NCI-H1930 (cell line): ENCODE measurements around the gene SIN3A.
"Not testable (repeated sequence)": the region's sequence is repeated elsewhere in the genome, so short reads cannot be mapped to it uniquely, and the experiment has no call there.

ENCODE experiments used
- DNase-seq, 2 experiments: peaks; one replicate each; lab custom pipeline; 2025; lab: John Stamatoyannopoulos, UW

Gene SIN3A

GRCh38 chr15:75356517-75356916 is 95.0 kb downstream of the SIN3A start:
- no peak for DNase-seq

GRCh38 chr15:75356006-75356405 is 95.5 kb downstream of the SIN3A start:
- no peak for DNase-seq

GRCh38 chr15:75355369-75355768 is 96.1 kb downstream of the SIN3A start:
- DNase-seq, result no peak

GRCh38 chr15:75354454-75354853 is 97.0 kb downstream of the SIN3A start:
- no peak for DNase-seq

- DNase-seq, result no peak
These were observed 97.9 kb downstream of the SIN3A start for GRCh38 chr15:75353604-75354003.

GRCh38 chr15:75352186-75353080 is 99.1 kb downstream of the SIN3A start:
- no peak for DNase-seq

GRCh38 chr15:75350601-75351361 is 100.7 kb downstream of the SIN3A start:
- DNase-seq, result no peak

GRCh38 chr15:75349851-75350588 is 101.5 kb downstream of the SIN3A start:
- no peak for DNase-seq

- DNase-seq, result not testable (repeated sequence)
These were observed 102.2 kb downstream of the SIN3A start for GRCh38 chr15:75349351-75349669.

GRCh38 chr15:75348562-75349350 is 102.7 kb downstream of the SIN3A start:
- no peak for DNase-seq

GRCh38 chr15:75348034-75348561 is 103.4 kb downstream of the SIN3A start:
- no peak for DNase-seq

- no peak for DNase-seq
These were observed 104.1 kb downstream of the SIN3A start for GRCh38 chr15:75347222-75348033.

- no peak for DNase-seq
These were observed 104.7 kb downstream of the SIN3A start, which contains the start of gene NEIL1 for GRCh38 chr15:75346796-75347221. TSS of gene NEIL1 (plus strand) at chr15:75347039. CDS start at chr15:75348906, 1,867 bp downstream.

- not testable (repeated sequence) for DNase-seq
These were observed 107.5 kb downstream of the SIN3A start for GRCh38 chr15:75343953-75344352.

- DNase-seq, result no peak
These were observed 109.3 kb downstream of the SIN3A start for GRCh38 chr15:75342221-75342620.

- DNase-seq, result no peak
These were observed 111.8 kb downstream of the SIN3A start for GRCh38 chr15:75339531-75340240.

GRCh38 chr15:75338661-75339240 is 112.7 kb downstream of the SIN3A start:
- no peak for DNase-seq

GRCh38 chr15:75335705-75336355 is 115.7 kb downstream of the SIN3A start, which contains the start of gene COMMD4:
TSS of gene COMMD4 (plus strand) at chr15:75336063. CDS start at chr15:75336090, 27 bp downstream.
- DNase-seq, result peak; percentile 82 to 89

GRCh38 chr15:75335313-75335704 is 116.2 kb downstream of the SIN3A start:
- DNase-seq, result no peak
